GM11168 (cell line): Measurements from ENCODE around the gene CYP39A1.

Source experiments
- in situ Hi-C: fragments of 300-500 bp; cut with MboI; formaldehyde crosslinking; loops from one replicate; pipeline ENCODE4 v1.12.0; 2022; ENCODE audit warnings: low sequenced_read_pairs; ENCODE audit not compliant: unreplicated experiment

Gene CYP39A1

DNA sequence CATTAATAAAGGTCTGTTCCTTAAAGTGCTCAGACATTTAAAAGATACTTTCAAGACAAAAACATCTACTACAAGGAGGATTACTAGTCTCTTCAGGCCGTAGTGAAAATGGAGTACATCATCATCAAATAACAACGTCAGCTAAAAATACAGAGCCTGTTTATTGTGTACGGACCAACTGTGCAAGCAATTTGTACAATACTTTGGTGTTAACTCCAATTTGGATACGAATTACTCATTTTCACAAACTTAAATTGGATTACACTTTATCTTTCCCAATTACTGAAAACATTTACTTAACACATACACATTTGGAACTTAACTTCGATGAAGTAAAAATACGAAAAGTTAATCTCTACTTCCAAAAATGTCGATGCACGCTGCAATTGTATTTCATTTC, 802 bp downstream of the CYP39A1 start:
- in situ Hi-C loops: no loop called here

DNA sequence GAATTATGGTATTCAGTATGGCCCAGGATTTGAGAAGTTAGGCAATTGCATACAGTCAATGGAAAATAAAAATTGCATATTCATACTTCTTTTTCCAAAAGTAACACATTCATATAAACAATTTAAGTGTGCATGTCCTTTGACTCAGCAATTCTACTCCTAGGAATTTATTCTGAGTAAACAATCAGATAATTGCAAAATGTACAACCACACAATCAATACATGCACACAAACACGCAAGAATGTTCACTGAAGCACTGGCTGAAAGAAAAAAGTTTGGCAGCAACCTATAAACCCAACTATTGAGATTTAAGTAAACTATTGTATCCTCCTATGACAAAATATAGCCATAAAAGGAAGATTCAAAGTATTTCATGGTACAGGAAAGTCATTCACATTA, 1.6 kb downstream of the CYP39A1 start:
- in situ Hi-C loops: no loop called here

DNA sequence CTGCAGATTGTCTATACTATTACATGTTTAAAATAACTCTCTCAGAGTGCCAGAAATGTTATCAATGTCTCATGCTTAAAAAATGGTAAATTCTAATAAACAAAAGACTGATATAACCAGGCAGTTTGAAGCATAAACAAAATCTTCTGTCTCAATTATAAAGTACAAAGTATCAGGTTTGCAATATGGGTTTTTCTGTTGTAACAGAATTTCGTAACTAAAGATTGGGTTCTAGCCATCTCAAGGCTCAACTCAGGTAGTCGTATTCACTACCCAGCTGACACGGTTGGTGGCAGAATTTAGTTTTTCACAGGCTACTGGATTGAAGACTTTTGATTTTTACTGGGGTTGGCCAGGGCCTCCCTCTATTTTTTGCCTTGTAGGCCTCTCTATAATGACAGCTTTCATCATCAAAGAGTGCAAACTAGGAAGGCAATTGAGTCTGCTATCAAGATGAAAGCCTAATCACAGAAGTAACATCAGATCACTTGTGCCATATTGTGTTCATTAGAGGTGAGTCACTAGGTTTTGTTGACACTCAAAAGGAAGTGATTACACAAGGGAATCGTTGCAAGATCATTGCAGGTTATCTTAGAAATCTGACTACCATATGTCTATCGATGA, 3.6 kb downstream of the CYP39A1 start:
- in situ Hi-C loops: loop anchor here (25.0 kb wide), 1 partner anchor 562 kb away; no protein-coding TSS in a partner anchor

GRCh38 chr6:46648108-46648507, 4.5 kb downstream of the CYP39A1 start:
- in situ Hi-C loops: loop anchor here (25.0 kb wide), 1 partner anchor 561 kb away; no protein-coding TSS in a partner anchor

DNA sequence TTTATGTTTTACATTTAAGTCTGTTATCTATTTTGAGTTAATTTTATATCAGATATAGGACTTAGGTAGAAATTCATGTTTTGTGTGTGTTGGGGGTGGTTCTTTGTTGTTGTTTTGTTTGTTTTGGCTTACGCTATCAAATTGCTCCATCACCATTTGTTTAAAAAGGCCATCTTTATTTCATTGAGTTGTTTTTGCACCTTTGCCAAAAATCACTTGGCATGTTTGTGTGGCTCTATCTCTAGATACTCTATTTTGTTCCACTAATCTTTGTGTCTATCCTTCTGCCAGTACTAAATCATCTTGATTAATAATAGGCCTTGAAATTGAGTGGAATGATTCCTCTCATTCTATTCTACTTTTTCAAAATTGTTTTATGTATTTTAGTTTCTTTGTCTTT, 7.4 kb downstream of the CYP39A1 start:
- in situ Hi-C loops: loop anchor here (25.0 kb wide), 1 partner anchor 558 kb away; no protein-coding TSS in a partner anchor

GRCh38 chr6:46642928-46643751, 9.5 kb downstream of the CYP39A1 start:
- in situ Hi-C loops: loop anchor here (25.0 kb wide), 1 partner anchor 556 kb away; no protein-coding TSS in a partner anchor

DNA sequence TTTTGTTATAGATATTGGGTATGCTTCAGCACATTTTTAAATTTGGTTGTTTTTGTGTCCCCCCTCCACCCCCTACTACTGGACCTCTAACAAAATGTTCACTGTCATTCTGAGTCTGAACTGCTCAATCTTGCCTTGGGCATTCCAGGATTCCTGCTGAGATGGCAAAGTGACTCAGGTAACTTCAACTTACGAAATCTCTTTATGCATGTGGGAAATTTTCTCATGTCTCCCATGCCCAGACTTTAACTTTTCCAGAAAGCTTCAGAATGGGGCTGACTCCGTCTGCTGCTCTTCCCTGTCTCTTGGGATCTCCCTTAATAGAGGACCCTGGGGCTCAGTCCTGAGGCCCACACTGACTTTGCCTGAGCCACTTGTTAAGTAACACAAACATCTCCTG, 14.0 kb downstream of the CYP39A1 start:
- in situ Hi-C loops: loop anchor here (25.0 kb wide), 1 partner anchor 551 kb away; no protein-coding TSS in a partner anchor

DNA sequence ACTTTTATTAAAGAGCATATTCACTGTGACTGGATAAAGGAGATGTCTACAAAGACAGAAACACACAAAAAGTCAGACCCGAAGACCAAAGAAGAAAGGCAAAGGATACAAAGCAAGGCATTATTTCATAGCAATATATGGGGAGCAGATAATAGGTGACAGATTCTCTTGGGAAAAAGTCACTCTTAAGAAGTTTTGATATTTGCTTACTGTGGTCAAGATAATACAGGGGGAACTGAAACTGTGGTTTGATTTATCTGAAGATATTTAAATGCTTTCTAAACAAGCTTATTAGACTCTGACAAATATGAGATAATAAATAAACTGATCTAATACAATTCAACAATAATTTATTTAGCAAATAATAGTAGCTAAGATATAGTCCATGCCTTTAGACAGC, 14.7 kb downstream of the CYP39A1 start:
- in situ Hi-C loops: loop anchor here (25.0 kb wide), 1 partner anchor 551 kb away; no protein-coding TSS in a partner anchor

DNA sequence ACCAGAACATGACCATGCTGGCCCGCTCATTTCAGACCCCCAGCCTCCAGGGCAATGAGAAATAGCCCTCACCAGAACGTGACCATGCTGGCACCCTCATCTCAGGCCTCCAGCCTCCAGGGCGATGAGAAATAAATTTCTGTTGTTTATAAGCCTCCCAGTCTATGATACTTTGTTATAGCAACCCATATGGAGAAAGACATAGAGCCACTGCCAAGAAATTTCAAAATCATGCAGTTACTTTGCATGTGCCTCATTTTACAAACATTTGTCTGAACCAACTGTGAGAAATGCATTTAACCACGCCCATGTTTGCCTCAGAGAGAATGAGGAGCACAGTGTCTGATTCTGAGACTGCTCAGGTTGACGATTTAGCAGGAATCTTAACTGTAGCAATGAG, 15.5 kb downstream of the CYP39A1 start:
- in situ Hi-C loops: loop anchor here (25.0 kb wide), 1 partner anchor 550 kb away; no protein-coding TSS in a partner anchor

GRCh38 chr6:46635462-46635861, 17.2 kb downstream of the CYP39A1 start:
- in situ Hi-C loops: loop anchor here (25.0 kb wide), 1 partner anchor 548 kb away; no protein-coding TSS in a partner anchor

DNA sequence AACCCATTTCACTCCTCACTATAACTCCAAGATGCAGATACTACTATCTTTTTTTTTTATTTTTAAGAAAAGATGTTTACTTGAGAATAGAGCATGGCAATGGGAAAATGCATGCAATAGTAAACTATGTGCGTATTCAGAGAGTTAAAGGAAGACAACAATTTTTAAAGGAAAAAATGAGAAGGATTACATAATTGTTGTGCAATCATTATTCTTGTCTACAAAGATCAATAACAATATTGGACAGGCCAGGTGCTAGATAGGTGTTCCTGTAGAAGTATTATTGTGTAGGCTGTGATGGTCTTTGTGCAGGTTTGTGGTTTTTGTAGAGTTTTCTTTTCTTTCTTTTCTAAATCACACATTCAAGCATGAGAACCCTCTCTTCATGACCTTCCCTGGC, 20.6 kb downstream of the CYP39A1 start:
- in situ Hi-C loops: loop anchor here (25.0 kb wide), 1 partner anchor 545 kb away; no protein-coding TSS in a partner anchor

GRCh38 chr6:46629691-46630090, 22.9 kb downstream of the CYP39A1 start:
- in situ Hi-C loops: loop anchor here (25.0 kb wide), 1 partner anchor 542 kb away; no protein-coding TSS in a partner anchor

DNA sequence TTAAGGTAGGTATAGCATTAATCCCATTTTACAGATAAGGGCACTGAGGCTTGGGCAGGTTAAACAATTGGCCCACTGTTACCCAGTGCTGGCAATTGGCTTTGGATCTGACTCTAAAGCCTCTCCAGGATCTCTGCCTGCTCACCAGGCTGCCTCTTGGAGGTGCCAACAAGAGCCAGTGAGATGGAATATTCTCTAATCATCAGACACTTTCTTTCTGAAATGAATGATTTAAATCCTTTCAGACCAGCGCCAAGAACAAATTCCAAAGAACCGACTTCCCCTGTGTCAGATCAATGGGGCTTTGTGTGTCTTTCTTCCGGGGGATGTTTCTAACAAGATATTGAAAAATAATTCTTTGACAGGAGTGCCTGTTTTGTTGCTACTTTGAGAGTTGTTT, 23.6 kb downstream of the CYP39A1 start:
- in situ Hi-C loops: loop anchor here (25.0 kb wide), 1 partner anchor 542 kb away; no protein-coding TSS in a partner anchor

DNA sequence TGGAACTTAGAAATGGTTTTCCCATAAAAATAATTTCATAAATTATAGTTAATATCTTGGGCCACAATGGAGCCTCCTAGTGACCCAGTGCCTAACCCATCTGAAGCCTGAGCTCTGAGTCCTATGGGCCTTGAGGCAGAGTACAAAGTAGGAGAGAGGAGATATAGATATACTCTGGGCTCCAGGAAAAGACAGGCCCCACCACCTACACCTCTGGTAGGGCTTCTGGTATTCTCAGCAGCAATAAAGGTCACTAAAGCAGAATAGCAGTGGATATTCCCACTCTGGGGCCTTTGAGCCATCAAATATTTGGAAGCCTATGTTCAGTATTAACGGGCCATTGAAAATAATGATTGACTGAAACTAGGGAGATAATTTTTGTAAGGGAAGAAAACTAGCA, 24.1 kb downstream of the CYP39A1 start:
- in situ Hi-C loops: loop anchor here (25.0 kb wide), 1 partner anchor 541 kb away; no protein-coding TSS in a partner anchor

- in situ Hi-C loops: loop anchor here (25.0 kb wide), 1 partner anchor 540 kb away; no protein-coding TSS in a partner anchor
Measured at GRCh38 chr6:46626976-46627375, 25.6 kb downstream of the CYP39A1 start.

DNA sequence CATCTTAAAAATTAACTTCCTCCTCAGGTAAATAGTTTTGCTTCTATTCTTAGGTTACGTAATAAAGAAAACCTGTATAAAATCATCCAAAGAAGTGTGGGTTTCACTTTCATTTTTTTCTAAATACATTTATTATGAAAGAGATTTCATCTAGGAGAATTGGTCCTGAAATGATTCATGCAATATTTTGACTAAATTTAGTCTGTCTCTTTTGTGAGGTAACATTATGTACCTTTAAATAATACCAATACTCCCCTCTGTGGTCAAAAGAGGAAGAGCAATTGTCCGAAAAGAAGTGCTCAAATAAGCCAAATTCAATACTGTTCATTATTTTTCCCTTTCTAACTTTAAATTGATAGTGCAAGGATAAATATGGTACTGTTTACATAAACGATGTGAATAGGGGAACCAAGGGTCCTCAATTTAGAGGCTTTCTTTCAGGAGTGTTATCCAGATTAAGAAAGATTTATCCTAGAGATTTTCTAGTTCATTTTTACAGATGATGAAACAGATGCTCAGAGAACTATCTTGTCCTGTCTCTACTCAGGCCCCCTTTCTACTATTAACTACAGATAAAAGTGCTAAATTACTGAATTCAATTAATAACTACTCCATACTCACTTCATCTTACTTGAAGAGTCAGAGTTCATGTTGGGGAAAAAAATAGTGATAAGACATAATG, 26.2 kb downstream of the CYP39A1 start:
- in situ Hi-C loops: loop anchor here (25.0 kb wide), 1 partner anchor 539 kb away; no protein-coding TSS in a partner anchor

GRCh38 chr6:46618726-46619125, 33.9 kb downstream of the CYP39A1 start:
- in situ Hi-C loops: loop anchor here (25.0 kb wide), 1 partner anchor 406 kb away; no protein-coding TSS in a partner anchor

- in situ Hi-C loops: loop anchor here (25.0 kb wide), 1 partner anchor 400 kb away; no protein-coding TSS in a partner anchor
Measured at GRCh38 chr6:46612645-46613044, 40.0 kb downstream of the CYP39A1 start.

- in situ Hi-C loops: loop anchor here (25.0 kb wide), 1 partner anchor 399 kb away; no protein-coding TSS in a partner anchor
Measured at GRCh38 chr6:46610862-46611553, 41.6 kb downstream of the CYP39A1 start.
